GM12878 (cell line): Measurements from ENCODE around the gene THRAP3. TPM values are rescaled to one million over a fixed set of nuclear protein-coding genes. Genes with fewer than 3 reads are reported as not detected.

ENCODE experiments used
- ATAC-seq: fragments of 200-7000 bp; cut with Tn5 transposase; 3 replicates; pipeline ENCODE4 v1.9.1; 2020; ENCODE audit warnings: mild to moderate bottlenecking, moderate library complexity
- BruUV-seq: library from RNA; stranded (reverse); fragments of 400-500 nt; replicated peaks from 2 replicates; lab custom pipeline; 2021; lab: Mats Ljungman, UMichigan
- CTCF ChIA-PET: fragments of 300-600 bp; sonication (Branson Sonifier 250); formaldehyde crosslinking; extraction: SDS; loops from one replicate; lab custom pipeline; 2021; ENCODE audit warnings: inconsistent platforms; lab: Yijun Ruan, JAX
- POLR2A ChIA-PET: fragments of 350-600 bp; formaldehyde crosslinking; extraction: SDS; loops from one replicate; lab custom pipeline; 2021; ENCODE audit warnings: inconsistent platforms; lab: Charles Lee
- RAD21 ChIA-PET: fragments of 300-600 bp; sonication (Branson Sonifier 250); formaldehyde crosslinking; loops from one replicate; lab custom pipeline; 2023; ENCODE audit warnings: antibody characterized with exemption; ENCODE audit not compliant: unreplicated experiment; lab: Charles Lee
- SMC1A ChIA-PET: fragments of 300-600 bp; sonication (Branson Sonifier 250); formaldehyde crosslinking; loops from one replicate; lab custom pipeline; 2023; ENCODE audit not compliant: unreplicated experiment, uncharacterized antibody; lab: Charles Lee
- DNase-seq: peaks from one replicate; pipeline ENCODE4 v3.0.0-alpha.2; 2011; ENCODE audit warnings: low read depth, low spot score
- FAIRE-seq: peaks from 3 replicates; lab custom pipeline; 2011; peaks lifted over from hg19 to GRCh38; lab: Jason Lieb, UNC
- H2AFZ ChIP-seq: 2 replicates; pipeline ENCODE4 v1.6.0; 2011; ENCODE audit warnings: low read depth, low read length, control low read depth; ENCODE audit not compliant: control insufficient read depth
- H3K27ac ChIP-seq: 2 replicates; pipeline ENCODE4 v1.5.1; 2011; ENCODE audit warnings: control low read depth; ENCODE audit not compliant: control insufficient read depth, insufficient read depth
- H3K27me3 ChIP-seq, 2 experiments: replicated peaks in 1 of 2; 2 replicates each; pipeline versions ENCODE4 v1.6.0 to v1.6.1; 2011; ENCODE audit warnings: low read length in 1 of 2; ENCODE audit not compliant: control insufficient read depth in 2 of 2, insufficient read depth in 2 of 2
- H3K36me3 ChIP-seq, 2 experiments: 2 replicates each; pipeline ENCODE4 v1.5.1; 2011; ENCODE audit warnings: low read length in 1 of 2; ENCODE audit not compliant: control insufficient read depth in 2 of 2, insufficient read depth in 2 of 2
- H3K4me1 ChIP-seq: 2 replicates; pipeline ENCODE4 v1.6.1; 2011; ENCODE audit warnings: mild to moderate bottlenecking, low read length, moderate library complexity, mixed read lengths; ENCODE audit not compliant: control insufficient read depth, insufficient read depth
- H3K4me2 ChIP-seq: 2 replicates; pipeline ENCODE4 v1.6.0; 2011; ENCODE audit warnings: control low read depth; ENCODE audit not compliant: control insufficient read depth, insufficient read depth
- H3K4me3 ChIP-seq: fragments of 200-600 bp; sonication (generic); 2 replicates; pipeline ENCODE4 v1.5.1; 2016
- H3K79me2 ChIP-seq: 2 replicates; pipeline ENCODE4 v1.6.0; 2011; ENCODE audit warnings: low read length; ENCODE audit not compliant: control insufficient read depth, insufficient read depth
- H3K9ac ChIP-seq: 2 replicates; pipeline ENCODE4 v1.8.0; 2011; ENCODE audit warnings: low read length, control low read depth, mixed read lengths; ENCODE audit not compliant: control insufficient read depth, insufficient read depth
- H3K9me3 ChIP-seq: replicated peaks from 3 replicates; pipeline ENCODE4 v1.5.1; 2011; ENCODE audit warnings: mild to moderate bottlenecking, low read length; ENCODE audit not compliant: control insufficient read depth, insufficient read depth
- H4K20me1 ChIP-seq: 2 replicates; pipeline ENCODE4 v1.6.0; 2011; ENCODE audit not compliant: control insufficient read depth, insufficient read depth
- ASH2L ChIP-seq: fragments of 300-600, 200-600 bp; sonication (generic); IDR thresholded peaks from 2 replicates; pipeline ENCODE4 v1.6.1; 2017; ENCODE audit warnings: low read depth, mild to moderate bottlenecking, borderline replicate concordance
- CBX5 ChIP-seq: sonication (generic); IDR thresholded peaks from 2 replicates; pipeline ENCODE4 v1.6.1; 2016; ENCODE audit warnings: low read depth, moderate library complexity, mild to moderate bottlenecking, inconsistent platforms
- CEBPB ChIP-seq, 2 experiments: fragments of 150-350 bp in 1 of 2; IDR thresholded peaks; 2 replicates each; pipeline ENCODE4 v1.6.1; 2012 to 2014; ENCODE audit warnings: low read depth in 2 of 2, low read length in 2 of 2, borderline replicate concordance in 1 of 2, inconsistent platforms in 1 of 2
- CREM ChIP-seq: IDR thresholded peaks from 2 replicates; pipeline ENCODE4 v1.6.1; 2014; ENCODE audit warnings: antibody characterized with exemption, low read depth
- DPF2 ChIP-seq: fragments of 450-650 bp; IDR thresholded peaks from 2 replicates; pipeline ENCODE4 v1.6.1; 2017; ENCODE audit warnings: mild to moderate bottlenecking
- HCFC1 ChIP-seq: fragments of 150-350 bp; IDR thresholded peaks from 2 replicates; pipeline ENCODE4 v1.6.1; 2014; ENCODE audit warnings: low read length
- MXI1 ChIP-seq: fragments of 150-350 bp; IDR thresholded peaks from 2 replicates; pipeline ENCODE4 v1.6.1; 2011; ENCODE audit warnings: low read depth, mild to moderate bottlenecking, inconsistent platforms, low read length, improper control_type of control experiment
- NFIC ChIP-seq: IDR thresholded peaks from 2 replicates; pipeline ENCODE4 v1.6.1; 2012; ENCODE audit warnings: low read depth, mild to moderate bottlenecking, inconsistent platforms, low read length, moderate library complexity
- RFX5 ChIP-seq: IDR thresholded peaks from 2 replicates; pipeline ENCODE4 v1.6.1; 2011; ENCODE audit warnings: low read depth, low read length, improper control_type of control experiment
- RUNX3 ChIP-seq: IDR thresholded peaks from 2 replicates; pipeline ENCODE4 v1.6.1; 2012; ENCODE audit warnings: low read length, inconsistent platforms
- SPI1 ChIP-seq: IDR thresholded peaks from 2 replicates; pipeline ENCODE4 v1.6.1; 2011; ENCODE audit warnings: low read depth, mild to moderate bottlenecking, low read length, moderate library complexity, borderline replicate concordance; ENCODE audit not compliant: insufficient read depth
- SREBF2 ChIP-seq: IDR thresholded peaks from 2 replicates; pipeline ENCODE4 v1.6.1; 2012; ENCODE audit warnings: mild to moderate bottlenecking, low read length
- ZNF622 ChIP-seq: fragments of 450-650 bp; IDR thresholded peaks from 2 replicates; pipeline ENCODE4 v1.6.1; 2017; ENCODE audit warnings: mild to moderate bottlenecking, inconsistent platforms
- WGBS: methylation state at CpG from one replicate; pipeline ENCODE4 v1.1.6; 2016; ENCODE audit warnings: low lambda C conversion rate; ENCODE audit not compliant: insufficient replicate concordance, insufficient coverage; ENCODE audit errors: missing lambda C conversion rate; 5-methylcytosine and 5-hydroxymethylcytosine counted together
- in situ Hi-C: fragments of 300-500 bp; cut with MboI; formaldehyde crosslinking; loops from 9 replicates; pipeline ENCODE4 v1.14.3; 2018; ENCODE audit warnings: mixed read lengths
- intact Hi-C: fragments of 100-400 bp; cut with micrococcal nuclease; formaldehyde crosslinking; loops from one replicate; pipeline ENCODE4 v1.14.2; 2022; ENCODE audit not compliant: unreplicated experiment
- polyA plus RNA-seq, 11 experiments: library from polyadenylated mRNA; depleted of rRNA in 4 of 11; unstranded in 6 of 11; stranded (reverse) in 5 of 11; fragments of >200 nt; fragmentation: Nextera tagmentation in 4 of 11; fragmentation: Illumina TruSeq in 1 of 11; extraction: Ambion mirVana in 4 of 11; extraction: Trizol in 1 of 11; gene quantifications; 1 replicate in 1 of 11; 2 replicates in 10 of 11; pipeline versions ENCODE4 v1.2.1 to v1.2.3, GENCODE V29; 2011 to 2016; ENCODE audit warnings: inconsistent platforms in 2 of 11, missing spikeins in 2 of 11, low read depth in 1 of 11
- total RNA-seq, 4 experiments: library from RNA; depleted of rRNA in 3 of 4; stranded (reverse); fragments of >200 nt in 3 of 4; fragmentation: Illumina TruSeq in 1 of 4; extraction: Trizol in 1 of 4; gene quantifications; 2 replicates each; pipeline versions ENCODE4 v1.2.1 to v1.2.3, GENCODE V29; 2013 to 2021
- TF ChIP-seq, protein P1 (sequence below): IDR thresholded peaks from 2 replicates; pipeline ENCODE4 v1.6.1; 2011; ENCODE audit warnings: borderline replicate concordance, low read depth, mild to moderate bottlenecking, moderate library complexity, mixed read lengths, low read length; ENCODE audit not compliant: insufficient read depth; ENCODE audit errors: extremely low read length

The THRAP3 gene
- total and polyA plus RNA-seq, 10 of the 15 experiments (the other 5 are each of a cell fraction or from before 2014, with no cell fraction given): 76.3 to 173 (median 136) TPM

DNA sequence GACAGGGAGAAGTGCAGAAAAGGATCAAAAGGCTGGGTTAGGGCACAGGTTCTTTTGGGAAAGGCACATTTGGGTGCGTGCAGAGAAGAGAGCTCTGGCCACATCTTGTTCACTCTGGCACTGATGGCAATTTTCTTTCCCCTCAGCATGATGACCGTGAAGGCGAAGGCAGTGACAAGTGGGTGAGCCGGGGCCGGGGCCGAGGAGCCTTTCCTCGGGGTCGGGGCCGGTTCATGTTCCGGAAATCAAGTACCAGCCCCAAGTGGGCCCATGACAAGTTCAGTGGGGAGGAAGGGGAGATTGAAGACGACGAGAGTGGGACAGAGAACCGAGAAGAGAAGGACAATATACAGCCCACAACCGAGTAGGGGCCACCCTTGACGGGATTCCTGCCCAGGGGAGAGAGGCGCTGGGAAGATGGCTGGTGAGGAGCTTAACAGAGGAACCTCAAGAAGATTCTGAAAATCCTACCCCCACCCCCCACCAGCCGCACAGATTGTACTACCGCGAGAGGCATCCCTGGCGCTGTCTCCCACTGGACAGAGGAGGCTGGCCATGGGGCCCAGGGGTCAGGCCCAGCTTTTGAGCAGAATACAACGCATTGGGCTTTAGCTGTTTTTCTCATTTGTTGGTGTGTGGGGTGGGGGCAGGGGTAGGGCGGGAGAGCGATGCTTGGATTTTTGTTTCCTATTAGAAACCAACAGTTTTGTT is 79.6 kb downstream of the THRAP3 start:
- CTCF ChIA-PET: interaction anchor here (0.6 to 3.0 kb wide), 3 partner anchors 18 to 19 kb away, joined by 3 to 10 read pairs (median 5); no protein-coding TSS in a partner anchor
- intact Hi-C loops (no loop called here), in situ Hi-C loops (no loop called here)
- H3K27ac ChIP-seq: no peak overlapping the region
- peaks cover 27% of the 10 kb centered on the region for H3K4me1 ChIP-seq
- H3K27me3 ChIP-seq: no peaks in the 10 kb centered on the region
- no peak overlapping the region for H3K4me3 ChIP-seq
- H4K20me1 ChIP-seq: no peaks in the 10 kb centered on the region
- peaks cover 21 to 33% of the 10 kb centered on the region in 2 experiments for H3K36me3 ChIP-seq
- H3K79me2 ChIP-seq: peaks cover 9% of the 10 kb centered on the region
- TF ChIP-seq HCFC1 (no peak), CREM (no peak), ZNF622 (no peak), CEBPB (IDR thresholded peaks at IDR 0.05; ENCODE audit: borderline replicate concordance in 1 of 2, low read depth in 2 of 2, low read length in 2 of 2) (no peak), SPI1 (no peak), DPF2 (no peak), SREBF2 (no peak), RFX5 (no peak), CBX5 (no peak), MXI1 (no peak), RUNX3 (no peak), NFIC (no peak), ASH2L (no peak)
- TF ChIP-seq, protein P1, sequence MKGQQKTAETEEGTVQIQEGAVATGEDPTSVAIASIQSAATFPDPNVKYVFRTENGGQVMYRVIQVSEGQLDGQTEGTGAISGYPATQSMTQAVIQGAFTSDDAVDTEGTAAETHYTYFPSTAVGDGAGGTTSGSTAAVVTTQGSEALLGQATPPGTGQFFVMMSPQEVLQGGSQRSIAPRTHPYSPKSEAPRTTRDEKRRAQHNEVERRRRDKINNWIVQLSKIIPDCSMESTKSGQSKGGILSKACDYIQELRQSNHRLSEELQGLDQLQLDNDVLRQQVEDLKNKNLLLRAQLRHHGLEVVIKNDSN: no peak
- TF ChIP-seq, all 136 proteins: peak for 0
- FAIRE-seq (no peak), DNase-seq (no peak), ATAC-seq (no peak)
- ChIA-PET POLR2A (interaction anchor here (0.6 to 1.3 kb wide), 4 partner anchors 121 to 154 kb away, joined by 3 to 4 read pairs (median 3); no protein-coding TSS in a partner anchor), RAD21 (interaction anchor here (1.4 kb wide), 1 partner anchor 154 kb away, joined by 4 read pairs; the partner anchor contains the start of gene TRAPPC3), SMC1A (no interaction called here)
- BruUV-seq: no TSS peak
- WGBS: 90% methylated on average over 18 of the region's 23 CpGs
- no peaks in the 10 kb centered on the region for H3K9me3 ChIP-seq
- no peak overlapping the region for H2AFZ ChIP-seq
- H3K9ac ChIP-seq: no peak overlapping the region
- H3K4me2 ChIP-seq: no peak overlapping the region
